HCT116 (cell line): Measurements from ENCODE around the gene HHATL.

Experiments used
- ATF3 ChIP-seq: IDR thresholded peaks from 2 replicates; pipeline ENCODE4 v1.6.1; 2012
- EGR1 ChIP-seq: IDR thresholded peaks from 2 replicates; pipeline ENCODE4 v1.6.1; 2012; ENCODE audit warnings: low read depth
- ELF1 ChIP-seq: IDR thresholded peaks from 2 replicates; pipeline ENCODE4 v1.6.1; 2012; ENCODE audit warnings: low read depth, borderline replicate concordance
- EZH2 ChIP-seq: fragments of 200-600 bp; sonication (generic); IDR thresholded peaks from 2 replicates; pipeline ENCODE4 v1.6.1; 2017; ENCODE audit warnings: antibody characterized with exemption, mixed run types
- EZH2phosphoT487 ChIP-seq: fragments of 200-600 bp; IDR thresholded peaks from 2 replicates; pipeline ENCODE4 v1.6.1; 2018; ENCODE audit warnings: antibody characterized with exemption, borderline replicate concordance
- JUND ChIP-seq: IDR thresholded peaks from 2 replicates; pipeline ENCODE4 v1.6.1; 2012
- POLR2A ChIP-seq: IDR thresholded peaks from 2 replicates; pipeline ENCODE4 v1.7.0; 2011; ENCODE audit warnings: borderline replicate concordance; ENCODE audit not compliant: insufficient read depth, insufficient read length; ENCODE audit errors: extremely low read depth
- POLR2AphosphoS5 ChIP-seq: IDR thresholded peaks from 2 replicates; pipeline ENCODE4 v1.6.1; 2011; ENCODE audit warnings: mild to moderate bottlenecking, low read depth, low read length, moderate library complexity
- SIN3A ChIP-seq: IDR thresholded peaks from 2 replicates; pipeline ENCODE4 v1.6.1; 2012; ENCODE audit warnings: low read depth
- SP1 ChIP-seq: IDR thresholded peaks from 2 replicates; pipeline ENCODE4 v1.6.1; 2012; ENCODE audit warnings: low read depth
- SRF ChIP-seq: IDR thresholded peaks from 2 replicates; pipeline ENCODE4 v1.6.1; 2012; ENCODE audit warnings: low read depth
- ZNF274 ChIP-seq: fragments of 200-500 bp; sonication (Bioruptor generic); IDR thresholded peaks from 2 replicates; pipeline ENCODE4 v1.6.1; 2014; ENCODE audit warnings: mild to moderate bottlenecking, low read depth, low read length, inconsistent platforms
- TF ChIP-seq, protein P1 (sequence below): IDR thresholded peaks from 2 replicates; pipeline ENCODE4 v1.6.1; 2012; ENCODE audit warnings: low read depth
- TF ChIP-seq, protein P2 (sequence below), 3 experiments: fragments of 200-600 bp in 1 of 3; sonication (generic) in 1 of 3; IDR thresholded peaks in 2 of 3; conservative IDR thresholded peaks in 1 of 3; 2 replicates each; pipeline ENCODE4 v1.5.1; 2012 to 2017; ENCODE audit warnings: low read depth in 2 of 3, low read length in 2 of 3, antibody characterized with exemption in 1 of 3, borderline replicate concordance in 1 of 3, control low read depth in 1 of 3, mild to moderate bottlenecking in 1 of 3, mixed read lengths in 1 of 3, mixed run types in 1 of 3, moderate library complexity in 1 of 3; ENCODE audit not compliant: insufficient read depth in 1 of 3

DNA sequence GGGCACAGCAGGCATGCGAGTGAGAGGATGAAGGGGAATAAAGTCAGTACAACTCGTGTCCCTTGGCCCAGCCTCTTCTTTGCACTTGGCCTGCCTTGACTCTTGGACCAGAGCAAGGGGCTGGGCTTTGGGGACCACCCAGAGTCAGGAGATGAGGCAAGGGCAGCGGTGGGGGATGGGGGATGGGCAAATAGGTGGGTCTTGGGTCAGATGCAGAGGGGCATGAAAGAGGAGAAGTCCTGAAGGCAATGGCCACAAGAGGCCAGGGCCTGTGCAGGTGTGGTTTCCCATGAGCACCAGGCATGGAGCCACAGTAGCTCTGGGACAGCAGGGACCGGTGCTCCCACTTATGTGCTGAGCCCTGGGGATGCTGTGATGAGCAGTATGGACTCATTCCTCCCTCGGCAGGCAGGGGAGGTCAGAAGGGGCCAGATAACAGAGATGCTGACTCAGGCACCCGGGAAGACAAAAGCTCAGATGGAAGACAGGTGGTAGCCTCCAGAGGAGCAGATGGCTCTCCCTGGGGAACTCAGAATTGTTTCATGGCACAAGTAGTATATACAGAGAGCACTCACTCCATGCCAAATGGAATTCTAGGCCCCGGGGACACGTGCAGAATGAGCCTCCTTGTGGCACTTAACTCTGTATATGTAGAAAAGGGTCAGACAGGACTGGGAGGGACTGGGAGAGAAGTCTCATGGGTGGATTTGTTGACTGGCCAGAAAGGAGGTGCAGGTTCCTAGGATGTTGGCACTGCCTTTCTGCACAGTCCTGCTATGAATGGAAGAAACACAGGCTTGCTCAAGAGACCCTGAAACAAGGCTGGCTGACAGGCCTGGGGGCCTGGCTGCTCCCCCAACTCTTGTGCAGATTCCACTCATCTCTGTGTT lies 34.8 kb downstream of the HHATL start:
- TF ChIP-seq, protein P1, sequence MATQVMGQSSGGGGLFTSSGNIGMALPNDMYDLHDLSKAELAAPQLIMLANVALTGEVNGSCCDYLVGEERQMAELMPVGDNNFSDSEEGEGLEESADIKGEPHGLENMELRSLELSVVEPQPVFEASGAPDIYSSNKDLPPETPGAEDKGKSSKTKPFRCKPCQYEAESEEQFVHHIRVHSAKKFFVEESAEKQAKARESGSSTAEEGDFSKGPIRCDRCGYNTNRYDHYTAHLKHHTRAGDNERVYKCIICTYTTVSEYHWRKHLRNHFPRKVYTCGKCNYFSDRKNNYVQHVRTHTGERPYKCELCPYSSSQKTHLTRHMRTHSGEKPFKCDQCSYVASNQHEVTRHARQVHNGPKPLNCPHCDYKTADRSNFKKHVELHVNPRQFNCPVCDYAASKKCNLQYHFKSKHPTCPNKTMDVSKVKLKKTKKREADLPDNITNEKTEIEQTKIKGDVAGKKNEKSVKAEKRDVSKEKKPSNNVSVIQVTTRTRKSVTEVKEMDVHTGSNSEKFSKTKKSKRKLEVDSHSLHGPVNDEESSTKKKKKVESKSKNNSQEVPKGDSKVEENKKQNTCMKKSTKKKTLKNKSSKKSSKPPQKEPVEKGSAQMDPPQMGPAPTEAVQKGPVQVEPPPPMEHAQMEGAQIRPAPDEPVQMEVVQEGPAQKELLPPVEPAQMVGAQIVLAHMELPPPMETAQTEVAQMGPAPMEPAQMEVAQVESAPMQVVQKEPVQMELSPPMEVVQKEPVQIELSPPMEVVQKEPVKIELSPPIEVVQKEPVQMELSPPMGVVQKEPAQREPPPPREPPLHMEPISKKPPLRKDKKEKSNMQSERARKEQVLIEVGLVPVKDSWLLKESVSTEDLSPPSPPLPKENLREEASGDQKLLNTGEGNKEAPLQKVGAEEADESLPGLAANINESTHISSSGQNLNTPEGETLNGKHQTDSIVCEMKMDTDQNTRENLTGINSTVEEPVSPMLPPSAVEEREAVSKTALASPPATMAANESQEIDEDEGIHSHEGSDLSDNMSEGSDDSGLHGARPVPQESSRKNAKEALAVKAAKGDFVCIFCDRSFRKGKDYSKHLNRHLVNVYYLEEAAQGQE = no peak
- TF ChIP-seq POLR2AphosphoS5 = peak; percentile 26; the same call in 1 of the 2 replicates
- no peak for TF ChIP-seq EGR1
- no peak for TF ChIP-seq ZNF274
- TF ChIP-seq ELF1 = no peak
- no peak for TF ChIP-seq SP1
- TF ChIP-seq, protein P2, sequence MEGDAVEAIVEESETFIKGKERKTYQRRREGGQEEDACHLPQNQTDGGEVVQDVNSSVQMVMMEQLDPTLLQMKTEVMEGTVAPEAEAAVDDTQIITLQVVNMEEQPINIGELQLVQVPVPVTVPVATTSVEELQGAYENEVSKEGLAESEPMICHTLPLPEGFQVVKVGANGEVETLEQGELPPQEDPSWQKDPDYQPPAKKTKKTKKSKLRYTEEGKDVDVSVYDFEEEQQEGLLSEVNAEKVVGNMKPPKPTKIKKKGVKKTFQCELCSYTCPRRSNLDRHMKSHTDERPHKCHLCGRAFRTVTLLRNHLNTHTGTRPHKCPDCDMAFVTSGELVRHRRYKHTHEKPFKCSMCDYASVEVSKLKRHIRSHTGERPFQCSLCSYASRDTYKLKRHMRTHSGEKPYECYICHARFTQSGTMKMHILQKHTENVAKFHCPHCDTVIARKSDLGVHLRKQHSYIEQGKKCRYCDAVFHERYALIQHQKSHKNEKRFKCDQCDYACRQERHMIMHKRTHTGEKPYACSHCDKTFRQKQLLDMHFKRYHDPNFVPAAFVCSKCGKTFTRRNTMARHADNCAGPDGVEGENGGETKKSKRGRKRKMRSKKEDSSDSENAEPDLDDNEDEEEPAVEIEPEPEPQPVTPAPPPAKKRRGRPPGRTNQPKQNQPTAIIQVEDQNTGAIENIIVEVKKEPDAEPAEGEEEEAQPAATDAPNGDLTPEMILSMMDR (IDR thresholded peaks at IDR 0.05 in 2 of 3, conservative IDR thresholded peaks at IDR 0.05 in 1 of 3; ENCODE audit: borderline replicate concordance in 1 of 3, insufficient read depth in 1 of 3, low read depth in 2 of 3, low read length in 2 of 3) = no peak
- no peak for TF ChIP-seq SRF
- no peak for TF ChIP-seq JUND
- TF ChIP-seq SIN3A = no peak
- no peak for TF ChIP-seq EZH2
- no peak for TF ChIP-seq EZH2phosphoT487
- TF ChIP-seq ATF3 = no peak
- TF ChIP-seq POLR2A = no peak
